Body of pancreas (tissue), 4 donors: ENCODE results near the gene OR4K17.

Experiments
- CTCF ChIP-seq, 7 experiments: fragments of 450-650 bp in 4 of 7; fragments of 200-600 bp in 3 of 7; sonication (generic) in 3 of 7; IDR thresholded peaks; one replicate each; pipeline ENCODE4 v1.5.1; 2016 to 2019; ENCODE audit warnings: antibody characterized with exemption in 7 of 7
- POLR2A ChIP-seq, 3 donors: fragments of 450-650 bp; IDR thresholded peaks; one replicate each; pipeline ENCODE4 v1.6.1; 2016; ENCODE audit warnings: antibody characterized with exemption in 3 of 3, mild to moderate bottlenecking in 2 of 3

GRCh38 chr14:20138520-20138919 is 28.0 kb downstream of the OR4K17 start, which contains the start of gene OR4N5:
- TF ChIP-seq CTCF (IDR thresholded peaks at IDR 0.05) (no peak), POLR2A (IDR thresholded peaks at IDR 0.05) (no peak)
